ENCODE data around the gene MAGI3. TPM values are rescaled to one million over a fixed set of nuclear protein-coding genes. Genes with fewer than 3 reads are reported as not detected.

MAGI3 gene
- total RNA-seq (2022; extraction: Qiagen RNA extraction), result 3.7 to 4.1 TPM (median 3.9 TPM) in 5 replicates

GRCh38 chr1:113389953-113390834 is at the start of gene MAGI3:
MAGI3 (plus strand) TSS chr1:113390515; CDS start chr1:113391034, 519 bp downstream.

Measured in A549 treated with AZD2906 at 1 μM for 4 hours (cell line).